Measurements from ENCODE around the gene USP17L12.
"Not testable (repeated sequence)": the region's sequence is repeated elsewhere in the genome, so short reads cannot be mapped to it uniquely, and the experiment has no call there.

GRCh38 chr4:9210357-9210756, 9.6 kb upstream of the USP17L12 start, which contains the start of gene USP17L10:
- TF ChIP-seq, protein P1, sequence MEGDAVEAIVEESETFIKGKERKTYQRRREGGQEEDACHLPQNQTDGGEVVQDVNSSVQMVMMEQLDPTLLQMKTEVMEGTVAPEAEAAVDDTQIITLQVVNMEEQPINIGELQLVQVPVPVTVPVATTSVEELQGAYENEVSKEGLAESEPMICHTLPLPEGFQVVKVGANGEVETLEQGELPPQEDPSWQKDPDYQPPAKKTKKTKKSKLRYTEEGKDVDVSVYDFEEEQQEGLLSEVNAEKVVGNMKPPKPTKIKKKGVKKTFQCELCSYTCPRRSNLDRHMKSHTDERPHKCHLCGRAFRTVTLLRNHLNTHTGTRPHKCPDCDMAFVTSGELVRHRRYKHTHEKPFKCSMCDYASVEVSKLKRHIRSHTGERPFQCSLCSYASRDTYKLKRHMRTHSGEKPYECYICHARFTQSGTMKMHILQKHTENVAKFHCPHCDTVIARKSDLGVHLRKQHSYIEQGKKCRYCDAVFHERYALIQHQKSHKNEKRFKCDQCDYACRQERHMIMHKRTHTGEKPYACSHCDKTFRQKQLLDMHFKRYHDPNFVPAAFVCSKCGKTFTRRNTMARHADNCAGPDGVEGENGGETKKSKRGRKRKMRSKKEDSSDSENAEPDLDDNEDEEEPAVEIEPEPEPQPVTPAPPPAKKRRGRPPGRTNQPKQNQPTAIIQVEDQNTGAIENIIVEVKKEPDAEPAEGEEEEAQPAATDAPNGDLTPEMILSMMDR (IDR thresholded peaks at IDR 0.05): not testable (repeated sequence)
- not testable (repeated sequence) for TF ChIP-seq POLR2A, POLR2AphosphoS5 (IDR thresholded peaks at IDR 0.05)
